HEK293T (cell line): Measurements from ENCODE around the gene CCNDBP1.

Experiments
- ARNT ChIP-seq: fragments of 450-650 bp; IDR thresholded peaks from 2 replicates; pipeline ENCODE4 v1.6.1; 2017; ENCODE audit warnings: mild to moderate bottlenecking
- BHLHE40 ChIP-seq: fragments of 450-650 bp; IDR thresholded peaks from 2 replicates; pipeline ENCODE4 v1.6.1; 2016; ENCODE audit warnings: mild to moderate bottlenecking, moderate library complexity, borderline replicate concordance
- CTBP1 ChIP-seq: fragments of 450-650 bp; IDR thresholded peaks from 2 replicates; pipeline ENCODE4 v1.6.1; 2016; ENCODE audit warnings: borderline replicate concordance
- ELF4 ChIP-seq: fragments of 450-650 bp; IDR thresholded peaks from 2 replicates; pipeline ENCODE4 v1.6.1; 2017; ENCODE audit warnings: antibody characterized with exemption
- FOXA1 ChIP-seq: fragments of 450-650 bp; IDR thresholded peaks from 2 replicates; pipeline ENCODE4 v1.6.1; 2016; ENCODE audit warnings: mild to moderate bottlenecking
- FOXK2 ChIP-seq: fragments of 450-650 bp; IDR thresholded peaks from 2 replicates; pipeline ENCODE4 v1.6.1; 2016; ENCODE audit warnings: mild to moderate bottlenecking
- FOXM1 ChIP-seq: fragments of 450-650 bp; IDR thresholded peaks from 2 replicates; pipeline ENCODE4 v1.6.1; 2017; ENCODE audit warnings: mild to moderate bottlenecking, borderline replicate concordance
- HDGF ChIP-seq: fragments of 450-650 bp; IDR thresholded peaks from 2 replicates; pipeline ENCODE4 v1.6.1; 2017; ENCODE audit warnings: antibody characterized with exemption, borderline replicate concordance
- NFRKB ChIP-seq: fragments of 450-650 bp; IDR thresholded peaks from 2 replicates; pipeline ENCODE4 v1.6.1; 2016; ENCODE audit warnings: mild to moderate bottlenecking, moderate library complexity
- SP1 ChIP-seq: fragments of 450-650 bp; IDR thresholded peaks from 2 replicates; pipeline ENCODE4 v1.6.1; 2017
- SUZ12 ChIP-seq: fragments of 450-650 bp; IDR thresholded peaks from 2 replicates; pipeline ENCODE4 v1.6.1; 2016; ENCODE audit warnings: mild to moderate bottlenecking
- TARDBP ChIP-seq: fragments of 450-650 bp; IDR thresholded peaks from 2 replicates; pipeline ENCODE4 v1.6.1; 2016
- ZNF384 ChIP-seq: fragments of 450-650 bp; IDR thresholded peaks from 2 replicates; pipeline ENCODE4 v1.6.1; 2016
- TF ChIP-seq, protein P1 (sequence below): fragments of 450-650 bp; IDR thresholded peaks from 2 replicates; pipeline ENCODE4 v1.6.1; 2016

DNA sequence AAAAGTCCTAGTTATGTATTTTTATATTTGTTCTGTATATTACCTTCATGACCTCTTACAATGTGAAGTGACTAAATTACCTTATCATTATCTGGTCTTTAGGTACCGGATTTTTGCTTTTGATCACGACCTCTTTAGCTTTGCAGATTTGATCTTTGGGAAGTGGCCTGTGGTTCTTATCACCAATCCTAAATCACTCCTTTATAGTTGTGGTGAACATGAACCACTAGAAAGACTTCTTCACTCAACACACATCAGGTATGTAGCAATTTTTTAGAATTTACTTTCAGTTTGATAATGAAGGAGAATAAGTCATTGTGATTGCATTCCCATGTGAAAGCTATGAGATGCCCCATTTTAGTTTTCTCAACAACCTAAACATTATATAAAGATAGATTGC, 33.5 kb upstream of the CCNDBP1 start:
- TF ChIP-seq BHLHE40 (no peak), SP1 (no peak), TARDBP (no peak), ELF4 (no peak), NFRKB (no peak), HDGF (no peak), FOXK2 (no peak), FOXA1 (no peak), ARNT (no peak), SUZ12 (no peak), CTBP1 (no peak), ZNF384 (no peak), FOXM1 (no peak)
- TF ChIP-seq, protein P1, sequence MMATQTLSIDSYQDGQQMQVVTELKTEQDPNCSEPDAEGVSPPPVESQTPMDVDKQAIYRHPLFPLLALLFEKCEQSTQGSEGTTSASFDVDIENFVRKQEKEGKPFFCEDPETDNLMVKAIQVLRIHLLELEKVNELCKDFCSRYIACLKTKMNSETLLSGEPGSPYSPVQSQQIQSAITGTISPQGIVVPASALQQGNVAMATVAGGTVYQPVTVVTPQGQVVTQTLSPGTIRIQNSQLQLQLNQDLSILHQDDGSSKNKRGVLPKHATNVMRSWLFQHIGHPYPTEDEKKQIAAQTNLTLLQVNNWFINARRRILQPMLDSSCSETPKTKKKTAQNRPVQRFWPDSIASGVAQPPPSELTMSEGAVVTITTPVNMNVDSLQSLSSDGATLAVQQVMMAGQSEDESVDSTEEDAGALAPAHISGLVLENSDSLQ: no peak
